Prostate gland (tissue), 2 donors: ENCODE measurements around the gene PCBP4.

Experiments used
- POLR2AphosphoS5 ChIP-seq: sonication (generic); formaldehyde crosslinking; IDR thresholded peaks from one replicate; pipeline ENCODE4 v1.6.1; 2017; ENCODE audit warnings: antibody characterized with exemption
- TF ChIP-seq, protein P1 (sequence below), 4 experiments: fragments of 200-600 bp in 2 of 4; fragments of 450-650 bp in 2 of 4; sonication (generic) in 2 of 4; IDR thresholded peaks; 1 replicate in 3 of 4; 2 replicates in 1 of 4; pipeline ENCODE4 v1.5.1; 2016 to 2019; ENCODE audit warnings: antibody characterized with exemption in 4 of 4, mild to moderate bottlenecking in 2 of 4, moderate library complexity in 2 of 4

DNA sequence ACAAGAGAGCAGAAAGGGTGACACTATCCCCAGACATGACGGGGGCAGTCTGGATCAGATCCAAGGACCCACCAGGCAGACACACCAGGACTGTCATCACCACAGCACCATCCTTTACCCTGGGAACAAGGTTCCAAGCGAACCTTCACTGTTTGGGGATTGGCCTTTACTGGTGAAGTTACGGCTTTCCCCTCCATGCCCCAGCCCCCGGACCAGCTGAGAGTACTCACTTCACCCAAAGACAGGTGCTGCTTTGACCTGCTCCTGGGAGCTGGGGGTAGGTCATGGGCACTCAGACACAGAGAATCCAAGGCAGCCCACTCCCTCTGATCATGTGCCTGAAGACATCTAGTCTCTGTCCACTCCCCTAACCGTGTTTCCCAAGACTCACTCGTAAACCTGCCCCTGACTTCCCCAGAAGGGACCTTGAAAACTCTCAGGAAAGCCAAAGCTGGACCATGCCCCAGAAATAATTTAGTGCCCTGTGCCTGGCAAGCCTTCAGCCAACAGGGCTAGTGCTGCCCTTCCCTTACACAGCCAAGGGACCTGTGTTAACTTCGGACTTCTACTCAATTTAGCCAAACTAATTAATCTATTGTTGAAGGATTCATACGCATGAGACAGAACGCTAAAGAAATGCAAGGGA lies 28.4 kb downstream of the PCBP4 start:
- TF ChIP-seq, protein P1, sequence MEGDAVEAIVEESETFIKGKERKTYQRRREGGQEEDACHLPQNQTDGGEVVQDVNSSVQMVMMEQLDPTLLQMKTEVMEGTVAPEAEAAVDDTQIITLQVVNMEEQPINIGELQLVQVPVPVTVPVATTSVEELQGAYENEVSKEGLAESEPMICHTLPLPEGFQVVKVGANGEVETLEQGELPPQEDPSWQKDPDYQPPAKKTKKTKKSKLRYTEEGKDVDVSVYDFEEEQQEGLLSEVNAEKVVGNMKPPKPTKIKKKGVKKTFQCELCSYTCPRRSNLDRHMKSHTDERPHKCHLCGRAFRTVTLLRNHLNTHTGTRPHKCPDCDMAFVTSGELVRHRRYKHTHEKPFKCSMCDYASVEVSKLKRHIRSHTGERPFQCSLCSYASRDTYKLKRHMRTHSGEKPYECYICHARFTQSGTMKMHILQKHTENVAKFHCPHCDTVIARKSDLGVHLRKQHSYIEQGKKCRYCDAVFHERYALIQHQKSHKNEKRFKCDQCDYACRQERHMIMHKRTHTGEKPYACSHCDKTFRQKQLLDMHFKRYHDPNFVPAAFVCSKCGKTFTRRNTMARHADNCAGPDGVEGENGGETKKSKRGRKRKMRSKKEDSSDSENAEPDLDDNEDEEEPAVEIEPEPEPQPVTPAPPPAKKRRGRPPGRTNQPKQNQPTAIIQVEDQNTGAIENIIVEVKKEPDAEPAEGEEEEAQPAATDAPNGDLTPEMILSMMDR (IDR thresholded peaks at IDR 0.05) = no peak
- no peak for TF ChIP-seq POLR2AphosphoS5
